Kidney epithelial cell (primary cell): ENCODE measurements around the gene TIGD1. TPM values are rescaled to one million over a fixed set of nuclear protein-coding genes. Genes with fewer than 3 reads are reported as not detected.
A peak's percentile ranks its signal among the peaks of the same experiment; 100 is the strongest.

Experiments used
- DNase-seq: peaks from one replicate; pipeline ENCODE4 v3.0.0-alpha.2; 2010; ENCODE audit warnings: low read depth
- H3K27me3 ChIP-seq: 2 replicates; pipeline ENCODE4 v1.6.0; 2011; ENCODE audit warnings: low read length; ENCODE audit not compliant: control insufficient read depth, insufficient read depth
- H3K36me3 ChIP-seq: 2 replicates; pipeline ENCODE4 v1.5.1; 2011; ENCODE audit warnings: low read length; ENCODE audit not compliant: control insufficient read depth, insufficient read depth
- H3K4me3 ChIP-seq: 2 replicates; pipeline ENCODE4 v1.5.1; 2011; ENCODE audit warnings: low read depth, mild to moderate bottlenecking, control low read depth, low read length
- total RNA-seq: library from RNA; depleted of rRNA; stranded (reverse); fragments of >200 nt; gene quantifications from 2 replicates; pipeline ENCODE4 v1.2.3, GENCODE V29; 2015
- TF ChIP-seq, protein P1 (sequence below): IDR thresholded peaks from 2 replicates; pipeline ENCODE4 v1.5.1; 2011; ENCODE audit warnings: mild to moderate bottlenecking, moderate library complexity, low read length, control low read depth, inconsistent platforms; ENCODE audit not compliant: insufficient read depth, poor library complexity, severe bottlenecking

Gene TIGD1
- total RNA-seq, 1 donor from 2014 or later: 2.9 TPM

DNA sequence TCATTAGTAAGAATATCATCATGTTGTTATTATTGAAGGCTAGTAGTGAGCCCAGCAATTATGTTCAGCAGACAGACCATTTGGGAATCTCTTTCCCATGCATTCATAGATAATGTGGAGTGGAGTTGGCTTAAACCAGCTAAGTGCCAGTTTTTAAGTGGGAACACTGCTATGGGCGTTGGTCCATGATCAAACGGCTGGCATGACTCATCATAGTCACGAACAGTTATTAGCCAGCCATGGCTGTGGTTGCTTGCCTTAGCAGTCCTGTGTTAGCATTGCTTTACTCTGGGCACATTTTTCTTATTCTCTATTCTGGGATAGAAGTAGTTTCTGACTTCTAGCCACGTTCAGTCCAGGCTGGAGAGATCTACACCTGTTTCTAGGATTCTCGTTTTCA is 17.8 kb upstream of the TIGD1 start:
- no peak for DNase-seq
- Histone ChIP-seq H3K27me3 (no peaks in the 10 kb centered on the region), H3K4me3 (no peak overlapping the region), H3K36me3 (peaks cover 5% of the 10 kb centered on the region)
- TF ChIP-seq, protein P1, sequence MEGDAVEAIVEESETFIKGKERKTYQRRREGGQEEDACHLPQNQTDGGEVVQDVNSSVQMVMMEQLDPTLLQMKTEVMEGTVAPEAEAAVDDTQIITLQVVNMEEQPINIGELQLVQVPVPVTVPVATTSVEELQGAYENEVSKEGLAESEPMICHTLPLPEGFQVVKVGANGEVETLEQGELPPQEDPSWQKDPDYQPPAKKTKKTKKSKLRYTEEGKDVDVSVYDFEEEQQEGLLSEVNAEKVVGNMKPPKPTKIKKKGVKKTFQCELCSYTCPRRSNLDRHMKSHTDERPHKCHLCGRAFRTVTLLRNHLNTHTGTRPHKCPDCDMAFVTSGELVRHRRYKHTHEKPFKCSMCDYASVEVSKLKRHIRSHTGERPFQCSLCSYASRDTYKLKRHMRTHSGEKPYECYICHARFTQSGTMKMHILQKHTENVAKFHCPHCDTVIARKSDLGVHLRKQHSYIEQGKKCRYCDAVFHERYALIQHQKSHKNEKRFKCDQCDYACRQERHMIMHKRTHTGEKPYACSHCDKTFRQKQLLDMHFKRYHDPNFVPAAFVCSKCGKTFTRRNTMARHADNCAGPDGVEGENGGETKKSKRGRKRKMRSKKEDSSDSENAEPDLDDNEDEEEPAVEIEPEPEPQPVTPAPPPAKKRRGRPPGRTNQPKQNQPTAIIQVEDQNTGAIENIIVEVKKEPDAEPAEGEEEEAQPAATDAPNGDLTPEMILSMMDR: no peak

DNA sequence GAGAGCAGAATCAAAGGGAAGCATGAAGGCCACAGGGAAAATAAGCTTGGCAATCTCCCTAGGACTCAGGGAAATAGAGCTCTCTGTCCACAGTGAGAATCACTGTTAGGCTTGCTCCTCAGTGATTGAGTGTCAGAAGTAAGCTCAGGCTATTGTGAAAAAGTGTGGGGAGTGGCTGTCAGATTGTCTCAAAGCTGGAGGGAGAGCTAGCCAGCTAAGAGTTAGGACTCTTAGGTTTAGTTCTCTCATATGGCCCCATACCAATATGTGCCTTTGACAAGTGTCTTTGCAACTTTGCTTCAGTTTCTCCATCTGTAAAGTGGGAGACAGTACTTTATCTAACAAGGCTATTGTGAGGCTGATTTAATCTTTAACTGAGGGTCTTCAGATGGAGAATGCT is 17.4 kb upstream of the TIGD1 start:
- no peak overlapping the region for H3K4me3 ChIP-seq
- H3K27me3 ChIP-seq: no peaks in the 10 kb centered on the region
- H3K36me3 ChIP-seq: peaks cover 5% of the 10 kb centered on the region
- no peak for DNase-seq
- TF ChIP-seq, protein P1: no peak

DNA sequence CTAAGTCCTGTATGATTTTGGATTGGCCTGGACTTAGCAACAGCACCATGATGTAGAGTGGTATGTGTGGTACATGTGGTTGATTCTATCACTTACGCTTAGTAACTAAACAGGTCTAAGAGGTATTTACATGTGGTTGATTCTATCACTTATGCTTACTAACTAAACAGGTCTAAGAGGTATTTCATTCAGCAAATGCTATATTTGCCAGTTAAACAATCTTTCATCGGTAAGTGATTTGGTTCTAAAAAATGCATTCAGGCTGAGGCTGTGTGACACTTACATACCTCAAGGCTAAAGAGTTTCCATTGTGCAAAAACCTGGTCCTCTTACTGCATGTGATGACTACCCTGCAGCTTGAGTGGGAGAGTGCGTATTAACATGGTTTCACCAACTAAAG is 13.2 kb upstream of the TIGD1 start:
- DNase-seq: peak; percentile 18
- TF ChIP-seq, protein P1: no peak
- H3K36me3 ChIP-seq: peaks cover 3% of the 10 kb centered on the region
- H3K27me3 ChIP-seq: no peaks in the 10 kb centered on the region
- H3K4me3 ChIP-seq: no peak overlapping the region

DNA sequence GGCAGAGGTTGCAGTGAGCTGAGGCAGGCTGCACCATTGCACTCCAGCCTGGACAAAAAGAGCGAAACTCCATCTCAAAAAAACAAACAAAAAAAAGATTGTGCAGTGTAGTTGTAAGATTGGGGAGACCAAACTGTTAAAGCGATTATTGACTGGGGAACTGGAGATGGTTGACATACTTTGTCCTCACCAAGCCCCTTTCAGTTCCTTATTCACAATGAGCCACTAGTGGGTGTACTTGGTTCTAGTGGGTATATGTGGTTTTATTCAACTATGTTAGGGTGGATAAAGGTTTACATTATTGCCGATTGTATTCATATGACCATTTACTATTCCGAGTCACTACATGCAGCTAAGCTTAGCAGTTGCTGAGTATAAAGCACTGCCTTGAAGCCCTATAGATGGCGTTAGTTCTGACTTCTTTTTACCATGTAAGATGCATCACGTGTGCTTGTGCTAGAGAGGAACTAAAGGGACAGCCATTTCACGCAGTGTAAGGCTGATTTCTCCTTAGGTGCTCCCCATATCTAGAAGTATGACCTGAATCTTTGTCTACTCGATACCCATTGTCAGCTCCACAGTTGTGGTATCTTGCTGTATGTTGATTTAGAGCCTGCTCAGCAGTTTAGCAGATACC is 12.3 kb upstream of the TIGD1 start:
- TF ChIP-seq, protein P1: no peak
- no peak overlapping the region for H3K4me3 ChIP-seq
- no peaks in the 10 kb centered on the region for H3K27me3 ChIP-seq
- H3K36me3 ChIP-seq: peaks cover 3% of the 10 kb centered on the region
- no peak for DNase-seq

DNA sequence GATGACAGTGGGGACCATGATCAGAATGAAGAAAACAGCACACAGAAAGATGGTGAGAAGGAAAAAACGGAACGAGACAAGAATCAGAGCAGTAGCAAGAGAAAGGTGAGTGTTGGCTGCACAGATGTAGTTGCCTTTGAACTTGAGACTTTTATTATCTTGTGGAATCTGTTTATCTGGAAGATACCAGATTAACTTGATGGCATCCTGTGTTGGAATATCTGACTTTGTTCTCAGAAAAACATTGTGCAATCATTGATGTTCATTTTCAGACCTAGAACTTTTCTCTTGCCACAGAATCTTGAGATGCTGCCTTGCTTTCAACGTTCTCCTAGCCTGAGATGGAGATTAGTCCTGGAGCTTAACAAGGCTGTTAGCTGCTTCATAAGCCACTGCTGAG is 6.1 kb upstream of the TIGD1 start:
- Histone ChIP-seq H3K36me3 (no peaks in the 10 kb centered on the region), H3K27me3 (no peaks in the 10 kb centered on the region), H3K4me3 (no peak overlapping the region)
- no peak for DNase-seq
- TF ChIP-seq, protein P1: no peak

DNA sequence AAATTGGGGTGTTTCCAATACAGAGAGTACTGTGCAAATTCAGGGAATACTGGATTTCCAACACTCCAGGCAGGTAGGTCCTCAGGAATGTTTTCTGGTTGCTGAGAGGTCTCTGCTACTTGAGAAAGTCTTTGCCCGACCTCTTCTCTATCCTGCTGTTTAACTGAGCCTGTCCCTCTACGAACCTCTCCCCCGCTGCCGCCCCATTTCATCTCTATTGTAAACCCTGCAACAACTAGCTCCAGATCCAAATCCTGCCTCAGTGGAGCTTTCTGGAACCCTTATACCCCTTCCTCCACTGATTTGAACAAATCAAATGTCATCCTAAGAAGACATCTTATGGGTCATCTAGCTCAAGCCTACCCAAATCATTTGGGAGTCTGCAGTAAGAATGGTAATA is 1.4 kb upstream of the TIGD1 start:
- Histone ChIP-seq H3K4me3 (peak overlapping the region; percentile 80), H3K36me3 (no peaks in the 10 kb centered on the region), H3K27me3 (no peaks in the 10 kb centered on the region)
- no peak for DNase-seq
- TF ChIP-seq, protein P1: no peak
